GM21529 (cell line): ENCODE data around the gene TBC1D3I.
"Not testable (repeated sequence)": the region's sequence is repeated elsewhere in the genome, so short reads cannot be mapped to it uniquely, and the experiment has no call there.

Experiments used
- ATAC-seq: cut with Tn5 transposase; IDR thresholded peaks from one replicate; pipeline ENCODE4 v1.9.1; 2021; ENCODE audit not compliant: unreplicated experiment

Gene TBC1D3I

GRCh38 chr17:36207383-36207782, 57.0 kb downstream of the TBC1D3I start:
- not testable (repeated sequence) for ATAC-seq

GRCh38 chr17:36206486-36206821, 57.9 kb downstream of the TBC1D3I start:
- ATAC-seq: not testable (repeated sequence)

GRCh38 chr17:36205637-36206485, 58.5 kb downstream of the TBC1D3I start:
- peak; percentile 37 for ATAC-seq

- ATAC-seq: no peak
These were observed 59.5 kb downstream of the TBC1D3I start for GRCh38 chr17:36204724-36205500.
